OCI-LY7 (cell line): ENCODE results near the gene PLCG1. TPM values are rescaled to one million over a fixed set of nuclear protein-coding genes. Genes with fewer than 3 reads are reported as not detected.

ENCODE experiments used
- BruUV-seq: library from RNA; stranded (reverse); fragments of 400-500 nt; replicated peaks from 2 replicates; lab custom pipeline; 2021; lab: Mats Ljungman, UMichigan
- CTCF ChIA-PET: fragments of 300-600 bp; sonication (Branson Sonifier 250); formaldehyde crosslinking; loops from one replicate; lab custom pipeline; 2022; ENCODE audit warnings: antibody characterized with exemption; ENCODE audit not compliant: unreplicated experiment; lab: Charles Lee
- POLR2A ChIA-PET: fragments of 300-600 bp; sonication (Branson Sonifier 250); formaldehyde crosslinking; loops from one replicate; lab custom pipeline; 2022; ENCODE audit warnings: antibody characterized with exemption; lab: Charles Lee
- DNase-seq: peaks from one replicate; pipeline ENCODE4 v3.0.0-alpha.2; 2015; ENCODE audit warnings: low spot score
- H2AFZ ChIP-seq: fragments of 200-600 bp; sonication (generic), shearing (Covaris generic); 2 replicates; pipeline ENCODE4 v1.6.1; 2014; ENCODE audit warnings: mild to moderate bottlenecking, antibody characterized with exemption, low read length, moderate library complexity
- H3K27ac ChIP-seq: fragments of 200-600 bp; sonication (generic); 2 replicates; pipeline ENCODE4 v1.5.1; 2014; ENCODE audit warnings: mixed run types, low read depth, mild to moderate bottlenecking, moderate library complexity, low read length, inconsistent platforms; ENCODE audit not compliant: poor library complexity, severe bottlenecking
- H3K36me3 ChIP-seq: fragments of 200-600 bp; sonication (generic); 2 replicates; pipeline ENCODE4 v1.6.1; 2014; ENCODE audit warnings: mild to moderate bottlenecking, antibody characterized with exemption, low read length, moderate library complexity, mixed read lengths; ENCODE audit not compliant: insufficient read depth
- H3K4me1 ChIP-seq: fragments of 200-600 bp; sonication (generic); 2 replicates; pipeline ENCODE4 v1.5.1; 2014; ENCODE audit warnings: mild to moderate bottlenecking, low read length; ENCODE audit not compliant: insufficient read depth, poor library complexity, severe bottlenecking
- H3K4me2 ChIP-seq: fragments of 200-600 bp; sonication (generic); 2 replicates; pipeline ENCODE4 v1.6.1; 2014; ENCODE audit warnings: mild to moderate bottlenecking, low read length
- H3K4me3 ChIP-seq: fragments of 200-600 bp; sonication (generic); 2 replicates; pipeline ENCODE4 v1.5.1; 2014; ENCODE audit warnings: mild to moderate bottlenecking, low read depth, low read length; ENCODE audit not compliant: poor library complexity, severe bottlenecking
- H3K79me2 ChIP-seq: fragments of 200-600 bp; sonication (generic); 2 replicates; pipeline ENCODE4 v1.6.1; 2016; ENCODE audit warnings: low read depth, mild to moderate bottlenecking, low read length, moderate library complexity, mixed read lengths; ENCODE audit not compliant: insufficient read depth
- H3K9me2 ChIP-seq: fragments of 200-600 bp; sonication (generic); 2 replicates; pipeline ENCODE4 v1.6.1; 2016; ENCODE audit warnings: mild to moderate bottlenecking, low read length, mixed read lengths; ENCODE audit not compliant: insufficient read depth
- H3K9me3 ChIP-seq: fragments of 200-600 bp; sonication (generic); 2 replicates; pipeline ENCODE4 v1.6.1; 2014; ENCODE audit warnings: mild to moderate bottlenecking, mixed run types, low read length, mixed read lengths
- H4K20me1 ChIP-seq: fragments of 200-600 bp; sonication (generic); 2 replicates; pipeline ENCODE4 v1.6.1; 2014; ENCODE audit warnings: mild to moderate bottlenecking, antibody characterized with exemption, low read length, moderate library complexity, mixed read lengths; ENCODE audit not compliant: insufficient read depth
- CTCF ChIP-seq: fragments of 200-600 bp; sonication (generic); conservative IDR thresholded peaks from 2 replicates; pipeline ENCODE4 v1.5.1; 2014; ENCODE audit warnings: mild to moderate bottlenecking, antibody characterized with exemption, low read length, moderate library complexity, mixed read lengths
- EZH2phosphoT487 ChIP-seq: fragments of 200-600 bp; sonication (generic); IDR thresholded peaks from 2 replicates; pipeline ENCODE4 v1.6.1; 2018; ENCODE audit warnings: low read depth, borderline replicate concordance, mild to moderate bottlenecking, mixed run types, antibody characterized with exemption, low read length, moderate library complexity, mixed read lengths
- intact Hi-C: fragments of 100-400 bp; cut with micrococcal nuclease; formaldehyde crosslinking; loops from one replicate; pipeline ENCODE4 v1.10.0; 2022; ENCODE audit not compliant: unreplicated experiment
- total RNA-seq, 2 experiments: library from RNA; depleted of rRNA in 1 of 2; stranded (reverse); fragments of >200 nt in 1 of 2; shearing (Covaris generic) in 1 of 2; gene quantifications; 2 replicates each; pipeline ENCODE4 v1.2.3, GENCODE V29; 2014 to 2022

PLCG1 gene
- total RNA-seq, 2 experiments from 2014 or later = 103 to 121 TPM

- TF ChIP-seq CTCF (no peak), EZH2phosphoT487 (no peak)
- ChIA-PET POLR2A (interaction anchor here (2.5 kb wide), 1 partner anchor 10 kb away, joined by 8 read pairs; no protein-coding TSS in a partner anchor), CTCF (no interaction called here)
- Histone ChIP-seq H2AFZ (no peak overlapping the region), H3K4me3 (no peak overlapping the region), H3K27ac (no peak overlapping the region), H3K4me1 (no peaks in the 10 kb centered on the region), H3K36me3 (peaks cover 93% of the 10 kb centered on the region), H3K79me2 (no peaks in the 10 kb centered on the region), H3K4me2 (no peak overlapping the region), H3K9me3 (no peaks in the 10 kb centered on the region), H3K9me2 (no peaks in the 10 kb centered on the region), H4K20me1 (no peaks in the 10 kb centered on the region)
- intact Hi-C loops = no loop called here
- no peak for DNase-seq
- BruUV-seq = no TSS peak
Measured at GRCh38 chr20:41167481-41168253, 30.3 kb downstream of the PLCG1 start.

GRCh38 chr20:41168281-41169161 is 31.2 kb downstream of the PLCG1 start:
- intact Hi-C loops = no loop called here
- Histone ChIP-seq H3K27ac (no peak overlapping the region), H3K79me2 (no peaks in the 10 kb centered on the region), H3K9me2 (no peaks in the 10 kb centered on the region), H3K4me2 (no peak overlapping the region), H4K20me1 (no peaks in the 10 kb centered on the region), H3K9me3 (no peaks in the 10 kb centered on the region), H3K36me3 (peaks cover 92% of the 10 kb centered on the region), H3K4me3 (no peak overlapping the region), H2AFZ (no peak overlapping the region), H3K4me1 (no peaks in the 10 kb centered on the region)
- no peak for TF ChIP-seq EZH2phosphoT487
- no peak for TF ChIP-seq CTCF
- ChIA-PET POLR2A (no interaction called here), CTCF (no interaction called here)
- DNase-seq = no peak
- BruUV-seq = no TSS peak
